Tibial nerve (tissue), 4 donors: Measurements from ENCODE around the gene SPRN. TPM values are rescaled to one million over a fixed set of nuclear protein-coding genes. Genes with fewer than 3 reads are reported as not detected.

ENCODE experiments used
- DNase-seq, 2 donors: peaks; one replicate each; pipeline ENCODE4 v3.0.0-alpha.2; 2019; ENCODE audit warnings: low spot score in 2 of 2
- H3K27ac ChIP-seq, 4 donors: fragments of 200-600 bp; sonication (generic) in 3 of 4; one replicate each; pipeline ENCODE4 v1.5.1; 2017 to 2019; ENCODE audit warnings: mild to moderate bottlenecking in 1 of 4
- H3K27me3 ChIP-seq, 2 donors: fragments of 200-600 bp; sonication (generic) in 1 of 2; one replicate each; pipeline versions ENCODE4 v1.5.1 to v1.6.0; 2017 to 2019
- H3K36me3 ChIP-seq, 3 donors: fragments of 200-600 bp; sonication (generic); one replicate each; pipeline ENCODE4 v1.5.1; 2018 to 2019
- H3K4me1 ChIP-seq, 4 donors: fragments of 200-600 bp; sonication (generic) in 3 of 4; one replicate each; pipeline ENCODE4 v1.5.1; 2017 to 2019
- H3K4me3 ChIP-seq, 4 donors: fragments of 200-600 bp; sonication (generic) in 3 of 4; one replicate each; pipeline ENCODE4 v1.5.1; 2017 to 2019; ENCODE audit warnings: mild to moderate bottlenecking in 1 of 4, moderate library complexity in 1 of 4
- H3K9me3 ChIP-seq, 4 donors: fragments of 200-600 bp; sonication (generic) in 3 of 4; one replicate each; pipeline ENCODE4 v1.5.1; 2017 to 2019
- CTCF ChIP-seq, 5 experiments: fragments of 200-600 bp in 3 of 5; fragments of 450-650 bp in 2 of 5; sonication (generic) in 3 of 5; IDR thresholded peaks; one replicate each; pipeline ENCODE4 v1.5.1; 2016 to 2019; ENCODE audit warnings: antibody characterized with exemption in 5 of 5, mild to moderate bottlenecking in 3 of 5, moderate library complexity in 2 of 5
- EP300 ChIP-seq, 2 donors: sonication (generic); formaldehyde crosslinking; IDR thresholded peaks; one replicate each; pipeline ENCODE4 v1.6.1; 2017; ENCODE audit warnings: antibody characterized with exemption in 2 of 2, mild to moderate bottlenecking in 1 of 2
- POLR2A ChIP-seq, 2 donors: fragments of 450-650 bp; IDR thresholded peaks; one replicate each; pipeline ENCODE4 v1.6.1; 2017; ENCODE audit warnings: antibody characterized with exemption in 2 of 2, mild to moderate bottlenecking in 2 of 2, moderate library complexity in 2 of 2
- WGBS, 2 donors: methylation state at CpG; one replicate each; pipeline ENCODE4 v1.1.5; 2018; 5-methylcytosine and 5-hydroxymethylcytosine counted together
- total RNA-seq, 4 donors: library from RNA; depleted of rRNA; stranded (reverse); fragments of >200 nt; gene quantifications; one replicate each; pipeline ENCODE4 v1.1.0, GENCODE V29; 2016

SPRN gene
- total RNA-seq, 4 donors from 2014 or later = not detected

- TF ChIP-seq EP300 (IDR thresholded peaks at IDR 0.05) (no peak), CTCF (IDR thresholded peaks at IDR 0.05) (no peak), POLR2A (IDR thresholded peaks at IDR 0.05) (no peak)
- Histone ChIP-seq H3K27me3 (no peaks in the 10 kb centered on the region), H3K27ac (no peak overlapping the region), H3K9me3 (peaks cover 0 to 16% (median 2%) of the 10 kb centered on the region in 4 donors), H3K4me3 (no peak overlapping the region), H3K36me3 (peaks cover 0 to 52% (median 0%) of the 10 kb centered on the region in 3 donors), H3K4me1 (no peaks in the 10 kb centered on the region)
- no peak for DNase-seq
- 88 to 90% methylated on average over 33 to 46 of the region's 46 CpGs for WGBS, 2 donors
Observed at GRCh38 chr10:133456041-133456951, 31.9 kb upstream of the SPRN start.

- Histone ChIP-seq H3K27ac (no peak overlapping the region), H3K4me1 (no peaks in the 10 kb centered on the region), H3K9me3 (peaks cover 0 to 21% (median 4%) of the 10 kb centered on the region in 4 donors), H3K27me3 (no peaks in the 10 kb centered on the region), H3K4me3 (no peak overlapping the region), H3K36me3 (peaks cover 0 to 51% (median 0%) of the 10 kb centered on the region in 3 donors)
- TF ChIP-seq EP300 (IDR thresholded peaks at IDR 0.05) (no peak), POLR2A (IDR thresholded peaks at IDR 0.05) (no peak), CTCF (IDR thresholded peaks at IDR 0.05) (no peak)
- WGBS, 2 donors = 85 to 88% methylated on average over 7 of the region's 7 CpGs
- no peak for DNase-seq
Observed at GRCh38 chr10:133455611-133456031, 31.2 kb upstream of the SPRN start.

- TF ChIP-seq POLR2A (IDR thresholded peaks at IDR 0.05) (no peak), CTCF (IDR thresholded peaks at IDR 0.05) (no peak), EP300 (IDR thresholded peaks at IDR 0.05) (no peak)
- Histone ChIP-seq H3K27ac (no peak overlapping the region), H3K4me1 (no peaks in the 10 kb centered on the region), H3K4me3 (no peak overlapping the region), H3K27me3 (no peaks in the 10 kb centered on the region), H3K36me3 (peaks cover 0 to 51% (median 0%) of the 10 kb centered on the region in 3 donors), H3K9me3 (peaks cover 0 to 25% (median 4%) of the 10 kb centered on the region in 4 donors)
- no peak for DNase-seq
- 72 to 74% methylated on average over 5 of the region's 5 CpGs for WGBS, 2 donors
Observed at GRCh38 chr10:133455196-133455595, 30.8 kb upstream of the SPRN start.

- WGBS, 2 donors = 83 to 91% methylated on average over 9 to 10 of the region's 10 CpGs
- no peak for DNase-seq
- Histone ChIP-seq H3K4me3 (no peak overlapping the region), H3K36me3 (peaks cover 0 to 42% (median 0%) of the 10 kb centered on the region in 3 donors), H3K27me3 (no peaks in the 10 kb centered on the region), H3K9me3 (peaks cover 0 to 24% (median 4%) of the 10 kb centered on the region in 4 donors), H3K27ac (no peak overlapping the region), H3K4me1 (no peaks in the 10 kb centered on the region)
- no peak for TF ChIP-seq POLR2A (IDR thresholded peaks at IDR 0.05)
- no peak for TF ChIP-seq EP300 (IDR thresholded peaks at IDR 0.05)
Observed at GRCh38 chr10:133454204-133454893, 29.9 kb upstream of the SPRN start.

- H3K9me3 ChIP-seq = peaks cover 0 to 24% (median 7%) of the 10 kb centered on the region in 4 donors
- H3K4me1 ChIP-seq = no peaks in the 10 kb centered on the region
- H3K36me3 ChIP-seq = peaks cover 0 to 36% (median 0%) of the 10 kb centered on the region in 3 donors
- H3K27ac ChIP-seq = no peak within 1 kb of the TSS
- WGBS, 2 donors = 65 to 84% methylated on average over 6 of the region's 11 CpGs
- no peak within 1 kb of the TSS for H3K4me3 ChIP-seq
- DNase-seq = no peak
- TF ChIP-seq EP300 (IDR thresholded peaks at IDR 0.05) = no peak
- TF ChIP-seq POLR2A (IDR thresholded peaks at IDR 0.05) = no peak
- no peak for TF ChIP-seq CTCF (IDR thresholded peaks at IDR 0.05)
- no peaks in the 10 kb centered on the region for H3K27me3 ChIP-seq
Observed at GRCh38 chr10:133453516-133454203, 29.2 kb upstream of the SPRN start, which contains the start of gene SCART1. SCART1 (plus strand) TSS chr10:133453945; CDS start chr10:133453998, 53 bp downstream.
